GM19035 (cell line): ENCODE results near the gene ZNF280A.
"Not testable (repeated sequence)": the region's sequence is repeated elsewhere in the genome, so short reads cannot be mapped to it uniquely, and the experiment has no call there.

Experiments
- ATAC-seq: cut with Tn5 transposase; IDR thresholded peaks from one replicate; pipeline ENCODE4 v1.9.1; 2021; ENCODE audit not compliant: unreplicated experiment

Gene ZNF280A

GRCh38 chr22:22471104-22471503 lies 49.0 kb downstream of the ZNF280A start:
- not testable (repeated sequence) for ATAC-seq

GRCh38 chr22:22469527-22469926 lies 50.5 kb downstream of the ZNF280A start:
- no peak for ATAC-seq

DNA sequence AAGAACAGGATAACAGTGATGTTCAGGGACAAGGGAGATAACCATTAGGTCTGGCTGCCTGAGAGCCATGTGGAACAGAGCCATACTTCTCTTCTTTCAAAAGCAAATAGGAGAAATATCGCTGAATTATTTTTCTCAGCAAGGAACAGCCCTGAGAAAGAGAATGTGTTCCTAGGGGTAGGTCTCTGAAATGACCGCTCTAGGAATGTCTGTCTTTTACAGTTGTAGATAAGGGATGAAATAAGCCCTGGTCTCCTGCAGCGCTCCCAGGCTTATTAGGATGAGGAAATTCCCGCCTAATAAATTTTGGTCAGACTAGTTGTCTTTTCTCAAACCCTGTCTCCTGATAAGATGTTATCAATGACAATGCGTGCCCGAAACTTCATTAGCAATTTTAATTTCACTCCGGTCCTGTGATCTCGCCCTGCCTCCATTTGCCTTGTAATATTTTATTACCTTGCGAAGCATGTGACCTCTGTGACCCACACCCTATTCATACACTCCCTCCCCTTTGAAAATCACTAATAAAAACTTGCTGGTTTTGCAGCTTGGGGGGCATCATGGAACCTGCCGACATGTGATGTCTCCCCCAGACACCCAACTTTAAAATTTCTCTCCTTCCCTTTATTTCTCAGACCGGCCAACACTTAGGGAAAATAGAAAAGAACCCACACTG lies 51.1 kb downstream of the ZNF280A start:
- ATAC-seq = not testable (repeated sequence)

GRCh38 chr22:22467112-22467511 lies 53.0 kb downstream of the ZNF280A start:
- no peak for ATAC-seq

DNA sequence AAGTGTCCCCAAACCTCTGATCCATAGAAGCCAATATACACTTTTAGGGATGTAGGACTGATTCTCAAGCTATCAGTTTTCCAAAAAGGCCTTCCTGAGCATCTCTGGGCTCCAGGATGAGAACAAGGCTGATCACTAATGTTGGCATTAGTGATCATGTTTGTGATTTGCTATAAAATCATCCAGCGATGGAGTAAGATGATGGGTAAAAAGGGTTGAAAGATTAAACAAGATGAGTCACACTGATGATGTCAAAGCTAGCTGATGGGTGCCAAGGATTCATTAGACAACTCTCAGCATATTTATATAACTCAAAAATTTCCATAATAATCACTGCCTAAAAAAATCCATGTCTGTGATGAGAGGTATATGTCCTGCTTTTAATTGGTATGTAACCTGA lies 54.3 kb downstream of the ZNF280A start:
- ATAC-seq = no peak

GRCh38 chr22:22465094-22465602 lies 54.9 kb downstream of the ZNF280A start:
- ATAC-seq = no peak

- no peak for ATAC-seq
Observed at GRCh38 chr22:22464541-22465054, 55.5 kb downstream of the ZNF280A start.

- no peak for ATAC-seq
Observed at GRCh38 chr22:22463855-22464540, 56.1 kb downstream of the ZNF280A start.
